ENCODE results near the gene TAF11L12.
"Not testable (repeated sequence)": the region's sequence is repeated elsewhere in the genome, so short reads cannot be mapped to it uniquely, and the experiment has no call there.

Gene TAF11L12

DNA sequence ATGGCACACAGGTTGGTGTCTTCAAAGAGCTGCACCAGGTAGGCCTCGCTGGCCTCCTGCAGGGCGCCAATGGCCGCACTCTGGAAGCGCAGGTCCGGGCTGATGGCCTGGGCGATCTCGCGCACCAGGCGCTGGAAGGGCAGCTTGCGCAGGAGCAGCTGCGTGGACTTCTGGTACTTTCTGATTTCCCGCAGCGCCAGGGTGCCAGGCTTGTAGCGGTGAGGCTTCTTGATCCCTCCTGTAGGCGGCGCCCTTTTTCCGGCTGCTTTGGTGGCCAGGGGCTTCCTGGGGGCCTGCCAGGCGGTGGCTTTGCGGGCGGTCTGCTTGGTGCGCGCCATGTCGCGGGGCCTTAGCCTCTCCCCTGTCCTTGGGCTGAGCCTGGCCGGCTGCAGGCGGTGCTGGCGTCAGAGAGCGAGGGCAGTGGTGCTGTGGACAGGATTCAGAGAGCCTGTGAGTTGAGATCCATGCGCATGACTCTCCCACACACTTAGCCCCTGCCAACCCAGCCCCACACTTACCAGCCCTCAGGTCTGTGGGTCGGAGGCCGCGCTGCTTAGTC lies 45.1 kb downstream of the TAF11L12 start:
- not testable (repeated sequence) for H3K9ac ChIP-seq (ENCODE audit: low read depth, low read length); H3K4me1 ChIP-seq (ENCODE audit: insufficient read depth, low read length); H3K36me3 ChIP-seq (ENCODE audit: insufficient read depth, low read length); H3K9me3 ChIP-seq (ENCODE audit: control insufficient read depth, insufficient read depth, low read length)

- Histone ChIP-seq H3K36me3 (ENCODE audit: insufficient read depth, low read length) (no peaks in the 10 kb centered on the region), H3K9ac (ENCODE audit: low read depth, low read length) (no peak overlapping the region), H3K9me3 (ENCODE audit: control insufficient read depth, insufficient read depth, low read length) (no peaks in the 10 kb centered on the region), H3K4me1 (ENCODE audit: insufficient read depth, low read length) (no peaks in the 10 kb centered on the region)
Observed at GRCh38 chr5:17655921-17656320, 45.7 kb downstream of the TAF11L12 start.

Measured in ES-I3 (cell line).